HEK293T (cell line): Measurements from ENCODE around the gene FAM151A.

Experiments
- CTCF ChIA-PET: fragments of 350-600 bp; formaldehyde crosslinking; extraction: SDS; loops from one replicate; lab custom pipeline; 2021; ENCODE audit warnings: antibody characterized with exemption, inconsistent platforms; lab: Yijun Ruan, JAX
- POLR2A ChIA-PET: fragments of 350-600 bp; formaldehyde crosslinking; extraction: SDS; loops from one replicate; lab custom pipeline; 2020; ENCODE audit warnings: antibody characterized with exemption, inconsistent platforms; lab: Yijun Ruan, JAX
- DNase-seq: peaks from one replicate; pipeline ENCODE4 v3.0.0; 2012; ENCODE audit warnings: mixed read lengths; ENCODE audit errors: extremely low spot score
- ARNT ChIP-seq: fragments of 450-650 bp; IDR thresholded peaks from 2 replicates; pipeline ENCODE4 v1.6.1; 2017; ENCODE audit warnings: mild to moderate bottlenecking
- BHLHE40 ChIP-seq: fragments of 450-650 bp; IDR thresholded peaks from 2 replicates; pipeline ENCODE4 v1.6.1; 2016; ENCODE audit warnings: mild to moderate bottlenecking, moderate library complexity, borderline replicate concordance
- CTBP1 ChIP-seq: fragments of 450-650 bp; IDR thresholded peaks from 2 replicates; pipeline ENCODE4 v1.6.1; 2016; ENCODE audit warnings: borderline replicate concordance
- ELF4 ChIP-seq: fragments of 450-650 bp; IDR thresholded peaks from 2 replicates; pipeline ENCODE4 v1.6.1; 2017; ENCODE audit warnings: antibody characterized with exemption
- FOXA1 ChIP-seq: fragments of 450-650 bp; IDR thresholded peaks from 2 replicates; pipeline ENCODE4 v1.6.1; 2016; ENCODE audit warnings: mild to moderate bottlenecking
- FOXK2 ChIP-seq: fragments of 450-650 bp; IDR thresholded peaks from 2 replicates; pipeline ENCODE4 v1.6.1; 2016; ENCODE audit warnings: mild to moderate bottlenecking
- FOXM1 ChIP-seq: fragments of 450-650 bp; IDR thresholded peaks from 2 replicates; pipeline ENCODE4 v1.6.1; 2017; ENCODE audit warnings: mild to moderate bottlenecking, borderline replicate concordance
- HDGF ChIP-seq: fragments of 450-650 bp; IDR thresholded peaks from 2 replicates; pipeline ENCODE4 v1.6.1; 2017; ENCODE audit warnings: antibody characterized with exemption, borderline replicate concordance
- L3MBTL2 ChIP-seq: fragments of 450-650 bp; conservative IDR thresholded peaks from 2 replicates; pipeline ENCODE4 v1.6.1; 2016; ENCODE audit warnings: mild to moderate bottlenecking
- LEF1 ChIP-seq: fragments of 450-650 bp; IDR thresholded peaks from 2 replicates; pipeline ENCODE4 v1.6.1; 2017; ENCODE audit warnings: mild to moderate bottlenecking, borderline replicate concordance
- NFRKB ChIP-seq: fragments of 450-650 bp; IDR thresholded peaks from 2 replicates; pipeline ENCODE4 v1.6.1; 2016; ENCODE audit warnings: mild to moderate bottlenecking, moderate library complexity
- PKNOX1 ChIP-seq: fragments of 450-650 bp; IDR thresholded peaks from 2 replicates; pipeline ENCODE4 v1.6.1; 2016
- SP1 ChIP-seq: fragments of 450-650 bp; IDR thresholded peaks from 2 replicates; pipeline ENCODE4 v1.6.1; 2017
- SUZ12 ChIP-seq: fragments of 450-650 bp; IDR thresholded peaks from 2 replicates; pipeline ENCODE4 v1.6.1; 2016; ENCODE audit warnings: mild to moderate bottlenecking
- TARDBP ChIP-seq: fragments of 450-650 bp; IDR thresholded peaks from 2 replicates; pipeline ENCODE4 v1.6.1; 2016
- ZNF384 ChIP-seq: fragments of 450-650 bp; IDR thresholded peaks from 2 replicates; pipeline ENCODE4 v1.6.1; 2016

FAM151A gene

GRCh38 chr1:54606096-54606989, 17.0 kb downstream of the FAM151A start:
- TF ChIP-seq FOXM1 (no peak), LEF1 (no peak), FOXA1 (no peak), HDGF (no peak), ELF4 (no peak), L3MBTL2 (no peak), SP1 (no peak), CTBP1 (no peak), SUZ12 (no peak)
- ChIA-PET POLR2A (no interaction called here), CTCF (no interaction called here)
- no peak for DNase-seq

- no peak for DNase-seq
Measured at GRCh38 chr1:54604572-54605370, 18.6 kb downstream of the FAM151A start.

GRCh38 chr1:54604051-54604450, 19.3 kb downstream of the FAM151A start:
- no peak for DNase-seq
- POLR2A ChIA-PET = no interaction called here
- TF ChIP-seq ARNT = no peak
- no peak for TF ChIP-seq L3MBTL2
- no peak for TF ChIP-seq HDGF
- no peak for TF ChIP-seq LEF1
- CTCF ChIA-PET = interaction anchor here (0.7 kb wide), 1 partner anchor 551 kb away, joined by 3 read pairs; the partner anchor contains the start of gene TMEM59

More at GRCh38 chr1:54604572-54605370, 18.6 kb downstream of the FAM151A start:
- ChIA-PET CTCF (interaction anchor here (0.7 kb wide), 1 partner anchor 552 kb away, joined by 3 read pairs; the partner anchor contains the start of gene TMEM59), POLR2A (no interaction called here)
- no peak for TF ChIP-seq HDGF
- TF ChIP-seq ARNT = no peak
- no peak for TF ChIP-seq TARDBP
- no peak for TF ChIP-seq FOXA1
- TF ChIP-seq ZNF384 = no peak
- TF ChIP-seq CTBP1 = no peak
- no peak for TF ChIP-seq BHLHE40
- TF ChIP-seq ELF4 = no peak
- no peak for TF ChIP-seq LEF1
- TF ChIP-seq SP1 = no peak

- DNase-seq = no peak
Measured at GRCh38 chr1:54603241-54603640, 20.1 kb downstream of the FAM151A start.

GRCh38 chr1:54602554-54602953, 20.8 kb downstream of the FAM151A start:
- DNase-seq = no peak
- ChIA-PET POLR2A (no interaction called here), CTCF (no interaction called here)
- no peak for TF ChIP-seq SUZ12
- no peak for TF ChIP-seq FOXM1
- no peak for TF ChIP-seq CTBP1
- no peak for TF ChIP-seq ARNT
- no peak for TF ChIP-seq PKNOX1
- TF ChIP-seq FOXA1 = no peak
- no peak for TF ChIP-seq FOXK2
- TF ChIP-seq SP1 = no peak
- TF ChIP-seq ELF4 = no peak
- TF ChIP-seq ZNF384 = no peak
- no peak for TF ChIP-seq L3MBTL2
- TF ChIP-seq NFRKB = no peak
- no peak for TF ChIP-seq TARDBP
- TF ChIP-seq HDGF = no peak

More at GRCh38 chr1:54603241-54603640, 20.1 kb downstream of the FAM151A start:
- POLR2A ChIA-PET = no interaction called here
- TF ChIP-seq L3MBTL2 (no peak), TARDBP (no peak), NFRKB (no peak), CTBP1 (no peak), FOXK2 (no peak), FOXA1 (no peak), SUZ12 (no peak), ARNT (no peak), PKNOX1 (no peak), FOXM1 (no peak), ELF4 (no peak), BHLHE40 (no peak), HDGF (no peak), LEF1 (no peak), SP1 (no peak), ZNF384 (no peak)
- CTCF ChIA-PET = no interaction called here

GRCh38 chr1:54601730-54602129, 21.6 kb downstream of the FAM151A start:
- ChIA-PET CTCF (no interaction called here), POLR2A (no interaction called here)
- no peak for DNase-seq
- TF ChIP-seq PKNOX1 (no peak), NFRKB (no peak), ARNT (no peak), ZNF384 (no peak), BHLHE40 (no peak), CTBP1 (no peak), FOXM1 (no peak), L3MBTL2 (no peak), HDGF (no peak), TARDBP (no peak)
